HG03432 (cell line): ENCODE data around the gene TFAP2C.

Source experiments
- ATAC-seq: cut with Tn5 transposase; IDR thresholded peaks from one replicate; pipeline ENCODE4 v1.9.1; 2021; ENCODE audit warnings: mild to moderate bottlenecking, moderate library complexity; ENCODE audit not compliant: unreplicated experiment

Gene TFAP2C

GRCh38 chr20:56628873-56629463 is at the start of gene TFAP2C:
TFAP2C (plus strand) TSS chr20:56629306; CDS start chr20:56629545, 239 bp downstream.
- ATAC-seq, result peak; percentile 60

- ATAC-seq, result no peak
Observed at GRCh38 chr20:56580226-56580625, 48.9 kb upstream of the TFAP2C start.

- ATAC-seq, result no peak
Observed at GRCh38 chr20:56581701-56582100, 47.4 kb upstream of the TFAP2C start.

- no peak for ATAC-seq
Observed at GRCh38 chr20:56582542-56582941, 46.6 kb upstream of the TFAP2C start.

DNA sequence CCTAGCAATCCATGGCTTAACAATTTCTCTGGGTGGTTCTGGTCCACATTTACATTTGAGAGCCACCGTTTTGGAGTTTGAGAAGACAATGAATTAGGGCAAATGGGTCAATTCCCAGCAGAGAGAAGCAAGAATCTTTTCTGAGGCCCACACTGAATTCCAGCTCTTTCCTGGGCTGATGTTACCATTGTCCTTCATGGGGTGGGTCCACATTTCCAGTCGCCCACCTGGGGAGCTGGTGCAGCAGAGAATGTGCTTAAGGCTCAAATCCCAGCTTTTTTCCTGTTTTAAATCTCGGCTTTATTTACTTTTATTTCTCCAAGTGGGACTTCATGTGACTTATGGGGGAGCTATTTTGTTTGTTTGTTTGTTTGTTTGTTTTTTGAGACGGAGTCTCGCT is 44.2 kb upstream of the TFAP2C start:
- ATAC-seq, result no peak

GRCh38 chr20:56587307-56588041 is 41.6 kb upstream of the TFAP2C start:
- ATAC-seq, result no peak

- ATAC-seq, result no peak
Observed at GRCh38 chr20:56588996-56589395, 40.1 kb upstream of the TFAP2C start.

- no peak for ATAC-seq
Observed at GRCh38 chr20:56589633-56590032, 39.5 kb upstream of the TFAP2C start.

GRCh38 chr20:56590888-56591287 is 38.2 kb upstream of the TFAP2C start:
- ATAC-seq, result no peak

- ATAC-seq, result no peak
Observed at GRCh38 chr20:56592211-56592610, 36.9 kb upstream of the TFAP2C start.

- ATAC-seq, result no peak
Observed at GRCh38 chr20:56592817-56593216, 36.3 kb upstream of the TFAP2C start.

DNA sequence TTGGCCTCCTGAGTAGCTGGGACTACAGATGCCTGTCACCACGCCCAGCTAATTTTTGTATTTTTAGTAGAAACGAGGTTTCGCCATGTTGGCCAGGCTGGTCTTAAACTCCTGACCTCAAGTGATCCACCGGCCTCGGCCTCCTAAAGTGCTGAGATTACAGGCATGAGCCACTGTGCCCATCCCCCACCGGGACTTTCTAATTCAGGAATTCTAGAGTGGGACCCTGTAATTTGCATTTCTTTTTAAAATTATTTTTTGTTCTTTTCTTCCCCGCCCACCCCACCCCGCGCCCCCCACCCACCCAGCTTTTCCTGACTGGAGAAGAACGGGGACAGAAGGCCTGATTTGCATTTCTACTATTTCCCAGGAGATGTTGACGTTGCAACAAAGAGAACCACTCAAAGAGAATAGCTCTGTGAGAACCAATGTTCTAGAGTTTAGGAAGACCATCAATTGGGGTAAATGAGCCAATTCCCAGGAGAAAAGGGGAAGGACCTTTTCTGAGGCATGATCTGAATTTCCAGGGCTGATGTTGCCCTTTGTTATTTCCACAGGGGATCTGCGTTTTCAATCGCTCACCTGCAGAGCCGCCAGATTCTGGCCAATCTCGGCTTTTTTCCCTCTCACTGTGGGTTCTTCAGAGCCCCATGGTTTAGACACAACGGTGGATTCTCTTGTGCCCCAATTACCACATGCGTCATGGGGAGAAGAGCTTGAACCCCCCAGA is 33.2 kb upstream of the TFAP2C start:
- no peak for ATAC-seq

- no peak for ATAC-seq
Observed at GRCh38 chr20:56601166-56601565, 27.9 kb upstream of the TFAP2C start.

- ATAC-seq, result no peak
Observed at GRCh38 chr20:56604673-56605072, 24.4 kb upstream of the TFAP2C start.

DNA sequence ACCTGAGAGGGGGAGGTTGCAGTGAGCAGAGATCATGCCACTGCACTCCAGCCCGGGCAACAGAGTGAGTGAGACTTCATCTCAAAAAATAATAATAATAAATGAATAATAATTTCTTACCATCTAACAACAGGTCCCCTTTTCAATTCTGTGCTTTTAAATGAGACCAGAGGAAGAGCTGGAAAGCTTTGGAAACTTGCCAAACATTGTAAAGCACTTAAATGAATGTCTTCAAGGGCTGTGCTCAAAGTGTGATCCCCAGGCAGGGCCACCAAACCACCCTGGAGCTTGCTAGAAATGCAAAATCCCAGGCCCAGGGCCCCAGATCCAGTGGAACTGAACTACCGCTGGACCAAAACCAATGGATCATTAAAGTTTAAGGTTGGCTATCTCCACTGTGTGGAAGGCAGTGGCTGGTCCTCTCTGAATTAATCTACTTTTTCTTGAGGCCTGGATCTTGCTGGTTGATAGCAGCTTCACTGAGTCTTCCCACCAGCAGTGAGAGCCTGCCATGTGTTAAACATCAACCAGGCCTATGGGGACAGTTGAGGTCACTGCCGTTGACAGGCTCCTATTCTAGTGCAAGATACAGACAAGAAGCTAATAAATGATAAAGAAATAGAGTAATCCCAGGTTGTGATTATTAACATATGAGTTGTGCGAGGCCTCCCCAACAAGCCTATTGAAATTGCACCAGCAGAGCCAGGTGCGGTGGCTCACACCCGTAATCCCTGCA is 23.7 kb upstream of the TFAP2C start:
- no peak for ATAC-seq

- no peak for ATAC-seq
Observed at GRCh38 chr20:56606174-56606945, 22.7 kb upstream of the TFAP2C start.

- no peak for ATAC-seq
Observed at GRCh38 chr20:56607061-56607704, 21.9 kb upstream of the TFAP2C start.

DNA sequence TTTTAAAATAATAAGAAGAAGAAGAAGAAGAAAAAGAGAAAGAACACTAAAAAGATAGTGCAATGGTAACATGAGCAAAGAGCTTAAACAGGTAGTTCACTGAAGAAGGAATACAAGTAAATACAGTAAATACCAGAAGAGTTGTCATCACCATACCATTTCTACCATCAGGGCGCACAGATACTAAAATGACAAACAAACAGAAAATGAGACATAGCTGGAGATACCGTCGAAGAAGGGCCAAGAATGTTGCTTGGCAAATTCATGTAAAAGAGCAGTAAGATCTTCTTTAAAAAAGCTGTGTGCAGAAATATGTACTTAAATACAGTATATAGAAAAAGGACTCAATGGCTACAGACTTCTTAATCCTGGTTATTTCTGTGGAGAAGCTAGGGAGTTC is 20.7 kb upstream of the TFAP2C start:
- ATAC-seq, result no peak

- no peak for ATAC-seq
Observed at GRCh38 chr20:56609321-56609720, 19.8 kb upstream of the TFAP2C start.

DNA sequence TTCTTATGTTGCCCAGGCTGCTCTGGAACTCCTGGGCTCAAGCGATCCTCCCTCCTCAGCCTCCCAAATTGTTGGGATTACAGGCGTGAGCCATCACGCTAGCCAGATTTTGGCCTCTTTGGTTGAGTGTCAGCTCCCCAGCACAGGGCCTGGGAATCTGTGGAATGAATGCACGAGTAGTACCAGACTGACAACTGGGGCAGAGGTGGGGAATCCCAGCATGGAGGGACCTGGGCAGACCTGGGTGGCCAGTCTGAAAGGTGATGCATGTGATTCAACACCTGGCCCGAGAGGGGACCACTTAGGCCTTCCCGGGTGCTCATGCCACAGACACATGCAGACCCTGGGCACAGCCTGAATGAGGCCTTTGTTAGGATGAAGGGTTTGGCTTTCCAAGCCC is 19.0 kb upstream of the TFAP2C start:
- no peak for ATAC-seq
